Measurements from ENCODE around the gene DPH3.

The DPH3 gene

GRCh38 chr3:16290007-16290826, 25.5 kb upstream of the DPH3 start:
- DNase-seq = peak; percentile 52 to 74

GRCh38 chr3:16289144-16289889, 24.6 kb upstream of the DPH3 start:
- DNase-seq = no peak

- DNase-seq = no peak
These were observed 23.9 kb upstream of the DPH3 start for GRCh38 chr3:16288664-16289063.

- no peak for DNase-seq
These were observed 22.2 kb upstream of the DPH3 start for GRCh38 chr3:16286751-16287543.

GRCh38 chr3:16286161-16286560, 21.4 kb upstream of the DPH3 start:
- peak; percentile 68 to 82 for DNase-seq

- DNase-seq = no peak
These were observed 19.9 kb upstream of the DPH3 start for GRCh38 chr3:16284633-16285032.

GRCh38 chr3:16280671-16281070, 15.9 kb upstream of the DPH3 start:
- DNase-seq = no peak

GRCh38 chr3:16279010-16279801, 14.5 kb upstream of the DPH3 start:
- no peak for DNase-seq

GRCh38 chr3:16277471-16277870, 12.7 kb upstream of the DPH3 start:
- no peak for DNase-seq

- no peak for DNase-seq
These were observed 9.1 kb upstream of the DPH3 start for GRCh38 chr3:16273867-16274266.

GRCh38 chr3:16272588-16272987, 7.8 kb upstream of the DPH3 start:
- DNase-seq = no peak

GRCh38 chr3:16270855-16271254, 6.1 kb upstream of the DPH3 start:
- no peak for DNase-seq

GRCh38 chr3:16266714-16267113, 2.0 kb upstream of the DPH3 start:
- DNase-seq = no peak

GRCh38 chr3:16265455-16265786, 678 bp upstream of the DPH3 start:
- DNase-seq = no peak

GRCh38 chr3:16264174-16264707, 502 bp downstream of the DPH3 start:
- DNase-seq = no peak

- no peak for DNase-seq
These were observed 2.6 kb downstream of the DPH3 start for GRCh38 chr3:16262174-16262573.

GRCh38 chr3:16260046-16260445, 4.7 kb downstream of the DPH3 start:
- no peak for DNase-seq

GRCh38 chr3:16258866-16259265, 5.9 kb downstream of the DPH3 start:
- DNase-seq = no peak

GRCh38 chr3:16258177-16258576, 6.6 kb downstream of the DPH3 start:
- no peak for DNase-seq

- DNase-seq = no peak
These were observed 7.4 kb downstream of the DPH3 start for GRCh38 chr3:16257309-16257708.

- no peak for DNase-seq
These were observed 9.0 kb downstream of the DPH3 start for GRCh38 chr3:16255726-16256125.

- DNase-seq = no peak
These were observed 9.4 kb downstream of the DPH3 start for GRCh38 chr3:16255326-16255725.

GRCh38 chr3:16254916-16255315, 9.8 kb downstream of the DPH3 start:
- no peak for DNase-seq
